Measurements from ENCODE around the gene RNASE13.

DNA sequence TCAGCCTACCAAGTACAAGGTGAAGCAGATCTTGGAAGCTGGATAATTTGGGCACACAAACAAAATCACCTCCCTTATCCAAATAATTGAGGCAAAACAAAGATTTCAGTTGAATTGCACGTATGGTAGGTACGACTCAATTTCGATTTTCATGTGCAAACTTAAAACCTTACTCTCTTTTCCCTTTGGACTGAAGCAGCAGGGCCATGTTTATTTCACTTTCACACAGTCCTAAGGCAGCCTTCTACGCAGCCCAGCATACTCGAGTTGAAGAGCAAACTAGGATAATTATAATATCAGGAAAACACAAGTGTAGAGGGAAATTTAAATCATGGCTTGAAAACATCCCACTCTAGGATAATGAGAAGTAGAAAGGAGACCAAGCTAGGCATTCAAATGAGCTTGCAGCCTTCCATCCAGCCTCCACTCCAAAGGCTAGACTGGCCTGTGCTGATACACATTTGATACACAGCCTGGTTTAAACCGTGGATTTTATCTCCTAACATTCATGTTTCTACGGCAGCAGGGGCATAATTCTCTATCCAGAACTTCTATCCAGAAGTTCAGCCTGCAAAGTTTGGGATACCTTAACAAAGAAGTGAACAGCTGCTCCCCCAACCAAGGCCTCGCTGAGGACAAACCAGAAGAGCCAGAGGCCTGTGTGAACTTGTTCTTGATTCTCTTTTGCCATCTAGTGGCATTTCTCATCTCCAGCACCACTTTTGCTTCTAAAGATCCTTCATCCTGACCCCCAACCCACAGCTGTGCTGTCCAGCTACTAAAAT is 5.2 kb upstream of the RNASE13 start:
- TF ChIP-seq EZH2 (IDR thresholded peaks at IDR 0.05; ENCODE audit: insufficient read depth, poor library complexity, severe bottlenecking) (no peak), EZH2phosphoT487 (IDR thresholded peaks at IDR 0.05; ENCODE audit: insufficient read depth, low read depth) (no peak)

Data from GM23248 (cell line).